GM06990 (cell line): ENCODE data around the gene NKAIN2.

Experiments used
- DNase-seq: peaks from one replicate; pipeline ENCODE4 v3.0.0-alpha.2; 2011; ENCODE audit not compliant: insufficient read length; ENCODE audit errors: extremely low read depth
- H3K27me3 ChIP-seq: replicated peaks from 2 replicates; pipeline ENCODE4 v1.6.0; 2011; ENCODE audit warnings: low read length; ENCODE audit not compliant: control insufficient read depth, insufficient read depth
- H3K36me3 ChIP-seq: 2 replicates; pipeline ENCODE4 v1.5.1; 2011; ENCODE audit warnings: low read length; ENCODE audit not compliant: control insufficient read depth, insufficient read depth
- H3K4me3 ChIP-seq: replicated peaks from 2 replicates; pipeline ENCODE4 v1.5.1; 2011; ENCODE audit warnings: low read depth, mild to moderate bottlenecking, control low read depth, low read length
- CTCF ChIP-seq: IDR thresholded peaks from 2 replicates; pipeline ENCODE4 v1.5.1; 2011; ENCODE audit warnings: low read length, control low read depth, mild to moderate bottlenecking, inconsistent platforms; ENCODE audit not compliant: insufficient read depth, poor library complexity, severe bottlenecking

The NKAIN2 gene

GRCh38 chr6:124741341-124741740, 937.7 kb downstream of the NKAIN2 start:
- Histone ChIP-seq H3K27me3 (no peaks in the 10 kb centered on the region), H3K4me3 (no peak overlapping the region), H3K36me3 (no peaks in the 10 kb centered on the region)
- no peak for DNase-seq
- no peak for TF ChIP-seq CTCF

- DNase-seq = no peak
- H3K27me3 ChIP-seq = no peaks in the 10 kb centered on the region
- H3K4me3 ChIP-seq = no peak overlapping the region
- no peak for TF ChIP-seq CTCF
- no peaks in the 10 kb centered on the region for H3K36me3 ChIP-seq
Measured at GRCh38 chr6:124742971-124743370, 939.3 kb downstream of the NKAIN2 start.

- Histone ChIP-seq H3K36me3 (no peaks in the 10 kb centered on the region), H3K4me3 (no peak overlapping the region), H3K27me3 (no peaks in the 10 kb centered on the region)
- TF ChIP-seq CTCF = no peak
- DNase-seq = no peak
Measured at GRCh38 chr6:124743420-124743819, 939.8 kb downstream of the NKAIN2 start.

GRCh38 chr6:124747349-124747748, 943.7 kb downstream of the NKAIN2 start:
- no peaks in the 10 kb centered on the region for H3K36me3 ChIP-seq
- DNase-seq = no peak
- no peak overlapping the region for H3K4me3 ChIP-seq
- H3K27me3 ChIP-seq = no peaks in the 10 kb centered on the region
- no peak for TF ChIP-seq CTCF

- H3K36me3 ChIP-seq = no peaks in the 10 kb centered on the region
- H3K27me3 ChIP-seq = no peaks in the 10 kb centered on the region
- no peak for TF ChIP-seq CTCF
- DNase-seq = no peak
- no peak overlapping the region for H3K4me3 ChIP-seq
Measured at GRCh38 chr6:124748778-124749177, 945.1 kb downstream of the NKAIN2 start.

GRCh38 chr6:124753001-124753400, 949.3 kb downstream of the NKAIN2 start:
- no peak for DNase-seq
- Histone ChIP-seq H3K27me3 (no peaks in the 10 kb centered on the region), H3K4me3 (no peak overlapping the region), H3K36me3 (no peaks in the 10 kb centered on the region)
- no peak for TF ChIP-seq CTCF
